HCT116 (cell line): Measurements from ENCODE around the gene HMGXB3. TPM values are rescaled to one million over a fixed set of nuclear protein-coding genes. Genes with fewer than 3 reads are reported as not detected.

Source experiments
- ATAC-seq: fragments of 200-7000 bp; cut with Tn5 transposase; 2 replicates; pipeline ENCODE4 v1.9.1; 2020; ENCODE audit warnings: mild to moderate bottlenecking, moderate library complexity
- BruUV-seq: library from RNA; stranded (reverse); fragments of 400-500 nt; replicated peaks from 2 replicates; lab custom pipeline; 2021; lab: Mats Ljungman, UMichigan
- CTCF ChIA-PET: fragments of 300-600 bp; sonication (Branson Sonifier 250); formaldehyde crosslinking; loops from one replicate; lab custom pipeline; 2021; ENCODE audit warnings: antibody characterized with exemption; lab: Charles Lee
- POLR2A ChIA-PET: fragments of 300-600, 350-600 bp; sonication (Branson Sonifier 250); formaldehyde crosslinking; loops from one replicate; lab custom pipeline; 2021; ENCODE audit warnings: antibody characterized with exemption; lab: Charles Lee
- RAD21 ChIA-PET, 2 experiments: fragments of 300-600 bp; sonication (Branson Sonifier 250); formaldehyde crosslinking; loops; one replicate each; lab custom pipeline; 2023; ENCODE audit warnings: low total read pairs in 2 of 2; ENCODE audit not compliant: uncharacterized antibody in 2 of 2, unreplicated experiment in 2 of 2, low non-redundant PET in 1 of 2; lab: Charles Lee
- DNase-seq: peaks from one replicate; pipeline ENCODE4 v3.0.0-alpha.2; 2010; ENCODE audit warnings: low read depth, low spot score
- H2AFZ ChIP-seq: fragments of 200-600 bp; shearing (Covaris generic), sonication (generic); 2 replicates; pipeline ENCODE4 v1.6.1; 2017; ENCODE audit warnings: low read depth, mixed run types, mixed read lengths, antibody characterized with exemption, low read length; ENCODE audit not compliant: poor library complexity, severe bottlenecking
- H3K27ac ChIP-seq: 2 replicates; pipeline ENCODE4 v1.5.1; 2012; ENCODE audit warnings: low read depth, low read length
- H3K27me3 ChIP-seq: fragments of 200-600 bp; sonication (generic); 2 replicates; pipeline ENCODE4 v1.6.1; 2016; ENCODE audit warnings: mixed run types, low read length, mixed read lengths; ENCODE audit not compliant: insufficient read depth
- H3K36me3 ChIP-seq, 2 experiments: fragments of 200-500 bp in 1 of 2; fragments of 200-600 bp in 1 of 2; sonication (Bioruptor generic) in 1 of 2; sonication (generic) in 1 of 2; 2 replicates each; pipeline versions ENCODE4 v1.5.1 to v1.6.1; 2014 to 2016; ENCODE audit warnings: low read length in 2 of 2, inconsistent platforms in 1 of 2, mixed read lengths in 1 of 2, mixed run types in 1 of 2; ENCODE audit not compliant: insufficient read depth in 2 of 2, control insufficient read depth in 1 of 2
- H3K4me1 ChIP-seq, 2 experiments: fragments of 200-600 bp in 1 of 2; sonication (generic) in 1 of 2; 2 replicates each; pipeline versions ENCODE4 v1.5.1 to v1.6.1; 2012 to 2017; ENCODE audit warnings: low read length in 2 of 2, inconsistent platforms in 1 of 2, mild to moderate bottlenecking in 1 of 2, mixed read lengths in 1 of 2, mixed run types in 1 of 2, moderate library complexity in 1 of 2; ENCODE audit not compliant: insufficient read depth in 2 of 2, control insufficient read depth in 1 of 2
- H3K4me2 ChIP-seq: fragments of 200-600 bp; sonication (generic); 2 replicates; pipeline ENCODE4 v1.6.1; 2017; ENCODE audit warnings: mixed run types, low read length, mixed read lengths
- H3K4me3 ChIP-seq, 2 experiments: fragments of 200-600 bp in 1 of 2; sonication (generic) in 1 of 2; replicated peaks in 1 of 2; 2 replicates each; pipeline ENCODE4 v1.5.1; 2011 to 2016; ENCODE audit warnings: low read length in 2 of 2, control low read depth in 1 of 2, low read depth in 1 of 2, mild to moderate bottlenecking in 1 of 2, mixed read lengths in 1 of 2, mixed run types in 1 of 2
- H3K79me2 ChIP-seq: fragments of 200-600 bp; sonication (generic); 2 replicates; pipeline ENCODE4 v1.6.1; 2017; ENCODE audit warnings: mild to moderate bottlenecking, mixed run types, low read length, moderate library complexity, mixed read lengths; ENCODE audit not compliant: insufficient read depth
- H3K9ac ChIP-seq: fragments of 200-600 bp; sonication (generic); 2 replicates; pipeline ENCODE4 v1.6.1; 2016; ENCODE audit warnings: low read length, mixed read lengths
- H3K9me2 ChIP-seq: fragments of 200-600 bp; sonication (generic), shearing (Covaris generic); 2 replicates; pipeline ENCODE4 v1.6.1; 2017; ENCODE audit warnings: mixed run types, mild to moderate bottlenecking, moderate library complexity; ENCODE audit not compliant: insufficient read depth
- H3K9me3 ChIP-seq, 2 experiments: fragments of 200-500 bp in 1 of 2; fragments of 200-600 bp in 1 of 2; sonication (Bioruptor generic) in 1 of 2; sonication (generic) in 1 of 2; 2 replicates each; pipeline ENCODE4 v1.6.1; 2014 to 2017; ENCODE audit warnings: low read length in 2 of 2, mixed read lengths in 2 of 2, inconsistent platforms in 1 of 2, low read depth in 1 of 2, mild to moderate bottlenecking in 1 of 2, mixed run types in 1 of 2, moderate library complexity in 1 of 2; ENCODE audit not compliant: control insufficient read depth in 1 of 2, insufficient read depth in 1 of 2
- H4K20me1 ChIP-seq: fragments of 200-600 bp; sonication (generic), shearing (Covaris generic); 2 replicates; pipeline ENCODE4 v1.6.1; 2017; ENCODE audit warnings: mixed run types, mild to moderate bottlenecking, moderate library complexity; ENCODE audit not compliant: insufficient read depth
- CBX3 ChIP-seq: IDR thresholded peaks from 2 replicates; pipeline ENCODE4 v1.6.1; 2012; ENCODE audit warnings: low read depth
- CEBPB ChIP-seq: IDR thresholded peaks from 2 replicates; pipeline ENCODE4 v1.6.1; 2012; ENCODE audit warnings: low read depth
- EGR1 ChIP-seq: IDR thresholded peaks from 2 replicates; pipeline ENCODE4 v1.6.1; 2012; ENCODE audit warnings: low read depth
- ELF1 ChIP-seq: IDR thresholded peaks from 2 replicates; pipeline ENCODE4 v1.6.1; 2012; ENCODE audit warnings: low read depth, borderline replicate concordance
- FOSL1 ChIP-seq: IDR thresholded peaks from 2 replicates; pipeline ENCODE4 v1.6.1; 2012; ENCODE audit warnings: low read depth
- JUND ChIP-seq: IDR thresholded peaks from 2 replicates; pipeline ENCODE4 v1.6.1; 2012
- POLR2A ChIP-seq: IDR thresholded peaks from 2 replicates; pipeline ENCODE4 v1.7.0; 2011; ENCODE audit warnings: borderline replicate concordance; ENCODE audit not compliant: insufficient read depth, insufficient read length; ENCODE audit errors: extremely low read depth
- POLR2AphosphoS5 ChIP-seq: IDR thresholded peaks from 2 replicates; pipeline ENCODE4 v1.6.1; 2011; ENCODE audit warnings: mild to moderate bottlenecking, low read depth, low read length, moderate library complexity
- RAD21 ChIP-seq: IDR thresholded peaks from 2 replicates; pipeline ENCODE4 v1.6.1; 2012; ENCODE audit warnings: low read depth, mild to moderate bottlenecking
- REST ChIP-seq: IDR thresholded peaks from 2 replicates; pipeline ENCODE4 v1.6.1; 2012; ENCODE audit warnings: low read depth
- SIN3A ChIP-seq: IDR thresholded peaks from 2 replicates; pipeline ENCODE4 v1.6.1; 2012; ENCODE audit warnings: low read depth
- SRF ChIP-seq: IDR thresholded peaks from 2 replicates; pipeline ENCODE4 v1.6.1; 2012; ENCODE audit warnings: low read depth
- TCF7L2 ChIP-seq: IDR thresholded peaks from 2 replicates; pipeline ENCODE4 v1.7.0; 2011; ENCODE audit warnings: borderline replicate concordance, inconsistent platforms; ENCODE audit not compliant: insufficient read depth, insufficient read length; ENCODE audit errors: extremely low read depth
- YY1 ChIP-seq: IDR thresholded peaks from 2 replicates; pipeline ENCODE4 v1.6.1; 2011; ENCODE audit warnings: low read length, low read depth, moderate library complexity, mild to moderate bottlenecking; ENCODE audit not compliant: insufficient replicate concordance; ENCODE audit errors: extremely low read depth
- ZNF274 ChIP-seq: fragments of 200-500 bp; sonication (Bioruptor generic); IDR thresholded peaks from 2 replicates; pipeline ENCODE4 v1.6.1; 2014; ENCODE audit warnings: mild to moderate bottlenecking, low read depth, low read length, inconsistent platforms
- intact Hi-C: fragments of 100-400 bp; cut with micrococcal nuclease; formaldehyde crosslinking; loops from 2 replicates; pipeline ENCODE4 v1.10.0; 2022
- total RNA-seq: library from RNA; stranded (reverse); gene quantifications from one replicate; pipeline ENCODE4 v1.2.1, GENCODE V29; 2021; ENCODE audit not compliant: unreplicated experiment
- TF ChIP-seq, protein P1 (sequence below), 3 experiments: fragments of 200-600 bp in 1 of 3; sonication (generic) in 1 of 3; IDR thresholded peaks in 2 of 3; conservative IDR thresholded peaks in 1 of 3; 2 replicates each; pipeline ENCODE4 v1.5.1; 2012 to 2017; ENCODE audit warnings: low read depth in 2 of 3, low read length in 2 of 3, antibody characterized with exemption in 1 of 3, borderline replicate concordance in 1 of 3, control low read depth in 1 of 3, mild to moderate bottlenecking in 1 of 3, mixed read lengths in 1 of 3, mixed run types in 1 of 3, moderate library complexity in 1 of 3; ENCODE audit not compliant: insufficient read depth in 1 of 3
- TF ChIP-seq, protein P2 (sequence below): IDR thresholded peaks from 2 replicates; pipeline ENCODE4 v1.6.1; 2011; ENCODE audit warnings: mild to moderate bottlenecking, low read length, moderate library complexity; ENCODE audit not compliant: insufficient replicate concordance; ENCODE audit errors: extremely low read depth
- TF ChIP-seq, protein P3 (sequence below): IDR thresholded peaks from 2 replicates; pipeline ENCODE4 v1.6.1; 2012
- TF ChIP-seq, protein P4 (sequence below): IDR thresholded peaks from 2 replicates; pipeline ENCODE4 v1.6.1; 2012

HMGXB3 gene
- total RNA-seq, 1 experiment from 2014 or later, result 41.8 TPM

DNA sequence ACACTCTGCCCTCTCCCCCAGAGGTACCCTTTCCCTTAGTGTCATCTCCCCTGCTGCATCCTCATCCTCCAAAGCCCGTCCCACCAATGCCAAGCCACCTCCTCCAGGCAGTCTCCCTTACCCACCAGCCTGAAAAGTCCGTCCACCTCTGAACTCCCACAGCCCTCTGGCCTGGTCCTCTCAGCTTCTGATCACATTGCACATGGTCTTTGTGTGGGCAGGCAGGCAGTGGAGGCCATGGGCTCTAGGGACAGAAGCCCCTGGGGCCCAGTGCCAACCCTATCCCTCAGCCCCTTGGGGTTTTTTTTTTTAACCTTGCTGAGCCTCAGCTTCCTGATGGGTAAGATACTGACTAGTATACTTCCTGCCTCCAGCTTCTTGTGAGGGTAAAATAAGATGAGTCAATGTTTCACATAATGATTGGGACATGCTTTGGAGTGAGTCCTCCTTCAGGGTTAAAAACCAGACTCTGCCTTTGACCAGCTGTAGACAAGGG, 66.4 kb downstream of the HMGXB3 start:
- ChIA-PET POLR2A (no interaction called here), CTCF (no interaction called here)

More for the DNA sequence above, 66.4 kb downstream of the HMGXB3 start:
- TF ChIP-seq, protein P1, sequence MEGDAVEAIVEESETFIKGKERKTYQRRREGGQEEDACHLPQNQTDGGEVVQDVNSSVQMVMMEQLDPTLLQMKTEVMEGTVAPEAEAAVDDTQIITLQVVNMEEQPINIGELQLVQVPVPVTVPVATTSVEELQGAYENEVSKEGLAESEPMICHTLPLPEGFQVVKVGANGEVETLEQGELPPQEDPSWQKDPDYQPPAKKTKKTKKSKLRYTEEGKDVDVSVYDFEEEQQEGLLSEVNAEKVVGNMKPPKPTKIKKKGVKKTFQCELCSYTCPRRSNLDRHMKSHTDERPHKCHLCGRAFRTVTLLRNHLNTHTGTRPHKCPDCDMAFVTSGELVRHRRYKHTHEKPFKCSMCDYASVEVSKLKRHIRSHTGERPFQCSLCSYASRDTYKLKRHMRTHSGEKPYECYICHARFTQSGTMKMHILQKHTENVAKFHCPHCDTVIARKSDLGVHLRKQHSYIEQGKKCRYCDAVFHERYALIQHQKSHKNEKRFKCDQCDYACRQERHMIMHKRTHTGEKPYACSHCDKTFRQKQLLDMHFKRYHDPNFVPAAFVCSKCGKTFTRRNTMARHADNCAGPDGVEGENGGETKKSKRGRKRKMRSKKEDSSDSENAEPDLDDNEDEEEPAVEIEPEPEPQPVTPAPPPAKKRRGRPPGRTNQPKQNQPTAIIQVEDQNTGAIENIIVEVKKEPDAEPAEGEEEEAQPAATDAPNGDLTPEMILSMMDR (IDR thresholded peaks at IDR 0.05 in 2 of 3, conservative IDR thresholded peaks at IDR 0.05 in 1 of 3; ENCODE audit: borderline replicate concordance in 1 of 3, insufficient read depth in 1 of 3, low read depth in 2 of 3, low read length in 2 of 3), result no peak
- no peak for TF ChIP-seq ZNF274
- no peak for TF ChIP-seq CEBPB
- TF ChIP-seq ELF1, result no peak
- no peak for TF ChIP-seq REST
- TF ChIP-seq, protein P2, sequence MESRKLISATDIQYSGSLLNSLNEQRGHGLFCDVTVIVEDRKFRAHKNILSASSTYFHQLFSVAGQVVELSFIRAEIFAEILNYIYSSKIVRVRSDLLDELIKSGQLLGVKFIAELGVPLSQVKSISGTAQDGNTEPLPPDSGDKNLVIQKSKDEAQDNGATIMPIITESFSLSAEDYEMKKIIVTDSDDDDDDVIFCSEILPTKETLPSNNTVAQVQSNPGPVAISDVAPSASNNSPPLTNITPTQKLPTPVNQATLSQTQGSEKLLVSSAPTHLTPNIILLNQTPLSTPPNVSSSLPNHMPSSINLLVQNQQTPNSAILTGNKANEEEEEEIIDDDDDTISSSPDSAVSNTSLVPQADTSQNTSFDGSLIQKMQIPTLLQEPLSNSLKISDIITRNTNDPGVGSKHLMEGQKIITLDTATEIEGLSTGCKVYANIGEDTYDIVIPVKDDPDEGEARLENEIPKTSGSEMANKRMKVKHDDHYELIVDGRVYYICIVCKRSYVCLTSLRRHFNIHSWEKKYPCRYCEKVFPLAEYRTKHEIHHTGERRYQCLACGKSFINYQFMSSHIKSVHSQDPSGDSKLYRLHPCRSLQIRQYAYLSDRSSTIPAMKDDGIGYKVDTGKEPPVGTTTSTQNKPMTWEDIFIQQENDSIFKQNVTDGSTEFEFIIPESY, result no peak
- TF ChIP-seq, protein P3, sequence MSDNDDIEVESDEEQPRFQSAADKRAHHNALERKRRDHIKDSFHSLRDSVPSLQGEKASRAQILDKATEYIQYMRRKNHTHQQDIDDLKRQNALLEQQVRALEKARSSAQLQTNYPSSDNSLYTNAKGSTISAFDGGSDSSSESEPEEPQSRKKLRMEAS, result no peak
- TF ChIP-seq FOSL1, result no peak
- TF ChIP-seq TCF7L2, result no peak
- no peak for TF ChIP-seq JUND
- TF ChIP-seq POLR2AphosphoS5, result no peak
- no peak for TF ChIP-seq SIN3A
- TF ChIP-seq RAD21, result no peak
- TF ChIP-seq CBX3, result no peak
- TF ChIP-seq POLR2A, result no peak
- no peak for TF ChIP-seq SRF
- TF ChIP-seq EGR1, result no peak
- TF ChIP-seq YY1, result no peak
- TF ChIP-seq, protein P4, sequence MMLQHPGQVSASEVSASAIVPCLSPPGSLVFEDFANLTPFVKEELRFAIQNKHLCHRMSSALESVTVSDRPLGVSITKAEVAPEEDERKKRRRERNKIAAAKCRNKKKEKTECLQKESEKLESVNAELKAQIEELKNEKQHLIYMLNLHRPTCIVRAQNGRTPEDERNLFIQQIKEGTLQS, result no peak
- no peak overlapping the region for H3K4me3 ChIP-seq
- no peaks in the 10 kb centered on the region for H3K36me3 ChIP-seq
- no peak overlapping the region for H3K27ac ChIP-seq
- H2AFZ ChIP-seq, result no peak overlapping the region
- no peaks in the 10 kb centered on the region for H4K20me1 ChIP-seq
- H3K9me3 ChIP-seq, result no peaks in the 10 kb centered on the region
- peaks cover 0 to 3% of the 10 kb centered on the region in 2 experiments; a peak in 1 of 4 replicates for H3K4me1 ChIP-seq
- DNase-seq, result no peak
- intact Hi-C loops, result no loop called here
- no peaks in the 10 kb centered on the region for H3K9me2 ChIP-seq
- no peak overlapping the region for H3K4me2 ChIP-seq
- H3K79me2 ChIP-seq, result no peaks in the 10 kb centered on the region
- no peaks in the 10 kb centered on the region for H3K27me3 ChIP-seq
- no peak for ATAC-seq
- H3K9ac ChIP-seq, result no peak overlapping the region
- BruUV-seq, result no TSS peak
- RAD21 ChIA-PET, result no interaction called here
